HTR-8/SVneo (cell line): ENCODE measurements around the gene DRG2.

Source experiments
- DNase-seq: peaks from one replicate; pipeline ENCODE4 v3.0.0; 2011; ENCODE audit warnings: low spot score, mixed read lengths; ENCODE audit not compliant: insufficient read length
- FAIRE-seq: peaks from 2 replicates; lab custom pipeline; 2011; peaks lifted over from hg19 to GRCh38; lab: Jason Lieb, UNC

The DRG2 gene

DNA sequence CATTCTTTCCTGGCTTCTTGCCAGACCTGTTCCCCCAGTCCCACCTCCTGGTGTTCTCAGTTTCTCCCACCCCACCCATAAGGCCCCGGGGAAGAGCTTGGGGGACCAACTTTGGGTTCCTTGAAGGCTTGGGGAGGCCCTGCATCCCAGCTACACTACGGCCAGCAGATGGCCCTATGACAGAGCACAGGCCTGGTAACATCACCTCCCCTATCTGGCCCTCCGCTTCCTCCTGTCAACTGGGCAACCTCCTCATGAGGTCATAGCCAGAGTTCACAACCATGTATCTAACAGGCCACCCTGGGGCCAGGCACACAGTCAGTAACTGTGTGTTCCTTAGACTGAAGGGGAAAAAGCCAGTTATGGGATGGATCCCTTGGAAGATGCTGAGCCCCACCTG lies 52.2 kb downstream of the DRG2 start:
- peak; percentile 57 for DNase-seq
- FAIRE-seq: peak; percentile 86

DNA sequence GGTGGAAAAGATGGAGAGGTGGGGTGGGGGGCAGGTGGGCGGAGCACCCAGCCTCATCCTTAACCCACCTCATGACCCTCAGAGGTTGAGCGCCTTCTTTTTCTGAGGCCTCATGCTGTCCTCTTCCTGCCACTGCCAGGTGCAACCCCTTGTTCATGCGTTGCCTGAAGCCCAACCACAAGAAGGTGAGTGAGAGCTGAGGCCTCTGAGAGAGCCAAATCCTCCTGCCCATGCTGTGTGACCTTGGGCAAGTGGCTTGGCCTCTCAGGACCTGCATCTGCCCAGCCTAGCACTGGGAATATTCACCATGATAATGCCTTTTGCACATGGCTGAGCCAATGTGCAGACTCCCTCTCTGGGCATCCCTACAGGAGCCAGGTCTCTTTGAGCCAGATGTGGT lies 52.9 kb downstream of the DRG2 start:
- DNase-seq (no peak), FAIRE-seq (peak; percentile 60)

DNA sequence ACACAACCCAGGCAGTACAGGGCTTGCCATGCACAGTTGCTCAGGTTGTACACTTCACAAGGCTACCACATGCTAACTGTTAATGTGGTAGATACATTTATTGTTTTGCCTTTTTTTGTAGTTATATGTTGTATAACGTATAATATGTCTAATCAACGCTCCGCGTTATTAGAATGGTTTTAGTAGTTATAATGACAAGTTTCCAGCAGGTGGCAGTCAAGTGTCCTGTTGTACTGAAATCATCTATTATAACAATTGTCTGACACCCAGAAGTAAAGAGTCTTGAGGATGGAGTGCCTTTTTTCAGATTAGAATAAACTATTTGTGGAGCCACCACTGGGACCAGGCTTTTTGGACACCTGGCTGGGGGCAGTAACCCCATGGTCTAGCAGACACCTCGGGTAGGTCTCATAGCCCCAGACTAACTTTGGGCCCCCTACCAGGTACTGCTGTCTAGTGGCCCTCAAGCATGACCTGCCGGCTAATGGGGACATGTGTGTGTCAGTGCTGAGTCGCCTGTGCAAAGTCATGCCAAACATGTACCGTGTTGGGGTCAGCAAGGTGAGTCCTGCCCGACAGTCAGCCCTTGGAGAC lies 53.6 kb downstream of the DRG2 start:
- peak; percentile 90 for DNase-seq

DNA sequence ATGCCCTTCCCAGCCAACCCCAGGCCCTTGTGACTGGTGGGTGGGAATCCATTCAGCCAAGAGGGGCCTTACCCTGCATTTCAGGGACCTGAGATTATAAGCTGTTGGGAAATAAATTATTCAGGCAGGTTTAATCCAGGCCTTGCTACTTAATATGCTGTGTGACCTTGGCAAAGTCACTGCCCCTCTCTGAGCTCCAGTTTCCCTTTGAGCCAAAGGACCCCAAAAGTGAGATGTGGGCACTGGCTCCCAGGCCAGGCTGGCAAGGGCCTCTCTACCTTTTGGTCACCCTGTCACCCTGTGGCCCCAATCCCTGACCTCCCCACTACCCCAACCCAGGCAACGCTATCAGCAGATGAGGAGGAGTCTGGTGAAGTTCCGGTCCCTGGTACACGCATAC lies 54.7 kb downstream of the DRG2 start:
- FAIRE-seq (no peak), DNase-seq (no peak)

More for the DNA sequence above, 53.6 kb downstream of the DRG2 start:
- FAIRE-seq: peak; percentile 83

DNA sequence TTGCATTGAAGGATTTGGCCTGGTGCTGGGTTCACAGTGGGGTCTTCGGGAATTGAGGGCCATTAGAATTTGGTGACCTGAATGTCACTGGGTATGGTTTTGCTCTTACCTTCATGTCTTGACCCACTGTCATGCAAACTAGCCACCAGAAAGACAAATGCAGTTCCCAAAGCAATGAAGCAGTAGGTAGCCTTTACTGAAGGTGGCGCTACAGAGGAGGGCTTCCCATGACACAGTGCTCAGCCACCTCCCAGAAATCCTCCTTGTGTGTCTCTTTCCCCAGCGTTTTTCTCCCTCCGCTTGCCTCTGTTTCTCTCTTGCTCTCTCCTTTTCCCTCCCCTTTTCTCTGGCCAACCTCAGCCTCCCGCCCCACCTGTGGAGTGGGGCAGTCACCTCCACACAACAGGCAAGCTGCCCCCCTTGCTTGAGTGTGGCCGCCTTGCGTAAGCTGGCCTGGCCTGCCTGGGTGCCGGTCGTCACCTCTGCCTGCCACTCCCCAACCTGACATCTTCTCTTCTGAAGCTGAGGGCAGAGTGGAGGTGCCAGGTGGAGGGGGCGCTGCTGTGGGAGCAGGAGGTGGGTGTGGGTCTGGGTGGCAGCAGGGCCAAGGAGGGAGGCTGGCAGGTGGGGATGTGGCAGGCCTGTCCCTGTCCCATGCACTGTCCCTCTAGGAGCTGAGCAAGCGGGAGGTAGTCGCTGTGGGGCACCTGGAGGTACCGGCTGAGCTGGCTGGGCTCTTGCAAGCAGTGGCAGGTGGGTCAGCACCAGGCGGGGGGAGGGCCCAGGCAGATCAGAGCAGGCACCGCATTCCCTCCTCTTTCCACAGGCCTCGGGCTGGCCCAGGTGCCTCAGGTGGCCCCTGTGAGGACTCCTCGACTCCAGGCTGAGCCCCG lies 55.5 kb downstream of the DRG2 start:
- FAIRE-seq: peak; percentile 52

DNA sequence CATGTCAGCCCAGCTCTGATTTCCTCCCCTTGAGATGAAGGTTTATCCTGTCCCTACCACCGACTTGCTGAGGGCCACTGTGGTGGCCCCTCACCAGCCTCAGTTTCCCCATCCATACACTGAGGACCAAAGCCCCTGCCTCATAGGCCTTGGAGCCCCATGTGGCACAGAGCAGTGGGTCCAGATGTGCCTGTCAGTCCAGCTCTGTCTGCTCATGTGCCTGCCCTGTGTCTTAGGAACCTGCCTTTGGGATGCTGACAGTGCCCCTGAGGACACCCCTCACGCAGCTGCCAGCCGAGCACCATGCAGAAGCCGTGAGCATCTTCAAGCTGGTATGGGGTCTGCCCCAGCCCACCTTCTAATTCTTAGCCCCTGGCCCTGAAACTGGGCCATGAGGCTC lies 56.5 kb downstream of the DRG2 start:
- FAIRE-seq: no peak
- no peak for DNase-seq

More for the DNA sequence above, 55.5 kb downstream of the DRG2 start:
- no peak for DNase-seq

DNA sequence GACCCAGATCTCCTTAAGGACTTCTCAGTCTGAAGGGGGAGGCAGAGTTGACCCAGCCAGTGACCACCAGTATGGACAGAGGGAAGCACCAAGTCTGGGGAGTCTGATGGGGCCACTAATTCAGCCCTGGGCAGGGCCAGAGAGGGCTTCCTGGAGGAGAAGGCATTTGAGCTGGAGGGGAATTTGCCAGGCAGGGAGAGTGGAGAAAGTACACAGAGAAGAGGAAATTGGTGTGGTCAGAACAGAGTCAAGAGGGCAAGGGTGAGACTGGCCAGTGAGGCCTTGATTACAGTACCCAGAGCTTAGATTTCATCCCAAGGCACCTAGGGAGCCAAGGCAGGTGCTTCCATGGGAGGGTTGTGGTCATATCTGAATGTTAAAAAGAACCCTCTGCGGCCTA lies 57.1 kb downstream of the DRG2 start:
- peak; percentile 31 for FAIRE-seq
- no peak for DNase-seq

DNA sequence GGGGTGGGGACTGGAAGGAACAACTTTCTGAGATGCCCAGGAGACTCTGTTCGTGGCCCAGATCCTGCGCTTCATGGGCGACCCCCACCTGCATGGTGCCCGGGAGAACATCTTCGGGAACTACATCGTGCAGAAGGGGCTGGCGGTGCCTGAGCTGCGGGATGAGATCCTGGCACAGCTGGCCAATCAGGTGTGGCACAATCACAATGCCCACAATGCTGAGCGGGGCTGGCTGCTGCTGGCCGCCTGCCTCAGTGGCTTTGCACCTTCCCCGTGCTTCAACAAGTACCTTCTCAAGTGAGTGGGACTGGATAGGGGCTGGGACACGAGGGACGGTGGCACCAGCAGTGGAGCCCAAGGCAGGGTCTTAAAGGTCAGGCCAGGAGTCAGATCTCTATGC lies 58.1 kb downstream of the DRG2 start:
- no peak for FAIRE-seq
- DNase-seq: no peak

DNA sequence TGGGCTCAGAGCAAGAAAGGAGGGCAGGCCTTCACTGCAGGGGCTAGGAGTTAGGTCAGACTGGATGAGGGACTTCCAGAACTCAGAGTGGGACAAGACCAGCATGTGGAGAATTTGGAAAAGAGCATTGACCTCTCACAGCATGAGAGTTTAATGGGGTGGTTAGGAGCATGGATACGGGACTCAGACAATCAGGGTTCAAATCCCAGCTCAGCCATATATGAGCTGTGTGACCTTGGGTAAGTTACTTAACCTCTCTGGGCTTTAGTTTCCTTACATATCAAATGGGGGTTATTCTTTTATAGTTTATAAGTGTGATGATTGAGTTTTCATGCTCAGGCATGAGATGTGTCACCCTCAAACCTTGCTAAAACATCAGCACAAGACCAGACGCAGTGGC lies 58.5 kb downstream of the DRG2 start:
- no peak for DNase-seq
- no peak for FAIRE-seq

DNA sequence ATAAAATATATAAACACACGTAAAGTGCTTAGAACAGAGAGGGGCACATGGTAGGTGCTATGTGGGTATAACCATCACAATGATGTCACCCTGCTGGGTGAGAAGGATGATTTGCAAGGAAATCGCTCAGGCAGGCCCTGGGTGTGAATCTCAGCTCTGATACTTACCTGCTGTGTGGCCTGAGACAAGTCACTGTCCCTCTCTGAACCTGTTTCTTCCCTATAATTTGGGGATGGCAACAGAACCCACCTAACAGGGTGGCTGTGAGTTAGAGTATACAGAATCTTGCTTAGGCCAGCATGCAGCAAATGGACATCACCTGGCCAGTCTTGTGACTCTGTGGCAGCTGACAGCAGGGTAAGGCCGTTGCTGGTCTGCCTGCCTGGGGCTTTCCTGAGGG lies 59.2 kb downstream of the DRG2 start:
- FAIRE-seq (peak; percentile 57), DNase-seq (no peak)

DNA sequence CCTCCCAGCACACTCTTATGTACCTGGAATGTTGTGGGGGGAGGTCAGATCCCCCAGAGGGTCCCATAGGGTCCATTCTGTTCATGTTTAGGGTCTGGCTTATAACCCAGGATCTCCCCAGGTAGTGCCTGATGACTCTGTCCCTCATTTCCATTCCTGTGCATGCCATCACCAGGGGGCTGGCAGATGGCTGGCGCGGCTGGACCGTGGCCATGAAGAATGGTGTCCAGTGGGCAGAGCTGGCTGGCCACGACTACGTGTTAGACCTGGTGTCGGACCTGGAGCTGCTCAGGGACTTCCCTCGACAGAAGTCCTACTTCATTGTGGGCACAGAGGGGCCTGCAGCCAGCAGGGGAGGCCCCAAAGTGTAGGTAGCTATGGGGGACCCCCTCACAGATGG lies 60.8 kb downstream of the DRG2 start:
- FAIRE-seq (peak; percentile 51), DNase-seq (no peak)

DNA sequence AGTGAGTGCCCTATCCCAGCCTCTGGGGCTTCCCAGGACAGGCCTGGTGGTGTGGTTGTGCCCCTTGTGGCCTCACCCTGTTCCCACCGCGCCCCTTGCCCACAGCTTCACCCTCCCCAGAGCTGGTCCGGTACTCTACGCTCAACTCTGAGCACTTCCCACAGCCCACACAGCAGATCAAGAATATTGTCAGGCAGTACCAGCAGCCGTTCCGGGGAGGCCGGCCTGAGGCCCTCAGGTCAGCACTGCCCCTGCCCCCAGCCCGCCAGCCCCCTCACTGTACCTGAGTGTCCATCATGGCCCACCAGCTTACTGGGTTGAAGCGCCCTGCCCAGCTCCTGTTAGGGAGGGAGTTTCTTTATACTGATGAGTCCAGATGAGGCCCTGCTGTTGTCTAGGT lies 63.5 kb downstream of the DRG2 start:
- FAIRE-seq (no peak), DNase-seq (no peak)

DNA sequence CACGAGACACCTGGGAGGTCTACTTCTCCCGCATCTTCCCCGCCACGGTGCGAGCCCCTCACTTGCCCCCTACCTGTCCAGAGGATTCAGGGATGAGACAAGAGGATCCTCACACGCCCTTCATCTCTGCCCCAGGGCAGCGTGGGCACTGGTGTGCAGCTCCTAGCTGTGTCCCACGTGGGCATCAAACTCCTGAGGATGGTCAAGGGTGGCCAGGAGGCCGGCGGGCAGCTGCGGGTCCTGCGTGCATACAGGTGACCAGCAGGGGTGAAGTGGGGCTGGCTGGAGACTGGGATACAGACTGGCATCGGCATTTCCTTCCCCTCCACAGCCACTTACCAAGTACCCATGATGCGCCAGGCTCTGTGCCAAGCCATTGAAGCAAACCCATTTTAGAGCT lies 67.4 kb downstream of the DRG2 start:
- FAIRE-seq (peak; percentile 75), DNase-seq (no peak)

DNA sequence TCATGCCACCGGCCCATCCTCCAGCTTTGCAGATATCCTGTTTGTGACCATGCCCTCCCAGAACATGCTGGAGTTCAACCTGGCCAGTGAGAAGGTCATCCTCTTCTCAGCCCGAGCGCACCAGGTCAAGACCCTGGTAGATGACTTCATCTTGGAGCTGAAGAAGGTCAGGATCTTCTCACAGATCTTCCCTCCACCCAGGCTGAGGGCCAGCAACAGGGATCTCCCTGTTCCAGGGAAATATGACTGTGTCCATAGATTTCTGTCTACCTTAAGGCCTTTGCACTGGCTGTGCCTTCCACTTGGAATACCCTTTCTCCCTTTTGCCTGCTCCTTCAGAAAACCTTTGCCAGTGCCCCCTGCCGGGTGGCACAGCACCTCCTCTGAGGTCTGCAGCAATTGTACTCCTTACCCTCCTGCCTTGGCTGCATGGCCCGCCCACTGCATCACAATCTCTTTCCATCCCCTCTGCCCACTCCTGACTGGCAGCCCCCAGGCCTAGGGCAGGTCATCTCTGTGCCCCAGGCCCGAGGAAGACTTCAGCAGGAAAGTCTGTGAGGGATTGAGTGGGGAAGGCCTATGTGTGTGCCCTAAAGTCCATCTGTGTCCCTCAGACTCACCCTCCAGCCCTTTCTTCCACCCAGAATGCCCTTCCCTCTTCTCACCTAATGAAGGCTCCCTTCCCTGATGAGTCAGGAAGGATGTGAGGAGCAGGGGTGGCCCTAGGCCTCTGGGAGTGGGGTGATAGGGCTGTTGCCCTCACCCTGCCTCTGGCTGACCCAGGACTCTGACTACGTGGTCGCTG lies 68.6 kb downstream of the DRG2 start:
- FAIRE-seq: peak; percentile 28
- DNase-seq: no peak

DNA sequence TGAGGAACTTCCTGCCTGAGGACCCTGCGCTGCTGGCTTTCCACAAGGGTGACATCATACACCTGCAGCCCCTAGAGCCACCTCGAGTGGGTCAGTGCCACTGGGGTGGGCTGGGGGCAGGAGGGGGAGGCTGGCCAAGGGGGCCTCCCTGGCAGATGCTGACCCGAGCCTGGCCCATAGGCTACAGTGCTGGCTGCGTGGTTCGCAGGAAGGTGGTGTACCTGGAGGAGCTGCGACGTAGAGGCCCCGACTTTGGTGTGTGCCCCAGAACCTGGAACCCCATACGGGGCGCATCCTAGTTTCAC lies 69.2 kb downstream of the DRG2 start:
- FAIRE-seq (no peak), DNase-seq (no peak)
